Loucy (cell line): ENCODE measurements around the gene USP2.

Source experiments
- H2AFZ ChIP-seq: fragments of 200-600 bp; sonication (generic); 2 replicates; pipeline ENCODE4 v1.6.0; 2016; ENCODE audit warnings: antibody characterized with exemption, mild to moderate bottlenecking, low read length, moderate library complexity
- H3F3A ChIP-seq: fragments of 200-600 bp; 2 replicates; pipeline ENCODE4 v1.6.0; 2016; ENCODE audit warnings: antibody characterized with exemption, low read depth, mild to moderate bottlenecking
- H3K27me3 ChIP-seq: fragments of 200-600 bp; sonication (generic); 2 replicates; pipeline ENCODE4 v1.6.1; 2014; ENCODE audit warnings: low read length, mild to moderate bottlenecking; ENCODE audit not compliant: insufficient read depth, poor library complexity, severe bottlenecking
- H3K36me3 ChIP-seq: fragments of 200-600 bp; sonication (generic); 2 replicates; pipeline ENCODE4 v1.6.1; 2016; ENCODE audit warnings: low read length; ENCODE audit not compliant: insufficient read depth
- H3K4me1 ChIP-seq: fragments of 200-600 bp; sonication (generic); 2 replicates; pipeline ENCODE4 v1.5.1; 2014; ENCODE audit warnings: low read length, mild to moderate bottlenecking; ENCODE audit not compliant: insufficient read depth, poor library complexity, severe bottlenecking
- H3K4me2 ChIP-seq: fragments of 200-600 bp; sonication (generic); 2 replicates; pipeline ENCODE4 v1.6.0; 2014; ENCODE audit warnings: antibody characterized with exemption, low read length, low read depth, mild to moderate bottlenecking; ENCODE audit not compliant: poor library complexity, severe bottlenecking
- H3K4me3 ChIP-seq: fragments of 200-600 bp; sonication (generic); 2 replicates; pipeline ENCODE4 v1.5.1; 2014; ENCODE audit warnings: low read length, mild to moderate bottlenecking, mixed read lengths; ENCODE audit not compliant: poor library complexity, severe bottlenecking
- H3K79me2 ChIP-seq: fragments of 200-600 bp; sonication (generic); 2 replicates; pipeline ENCODE4 v1.6.1; 2014; ENCODE audit warnings: low read length; ENCODE audit not compliant: insufficient read depth
- H3K9ac ChIP-seq: fragments of 200-600 bp; sonication (generic); 2 replicates; pipeline ENCODE4 v1.6.0; 2014; ENCODE audit warnings: mild to moderate bottlenecking, low read depth, low read length, moderate library complexity; ENCODE audit not compliant: poor library complexity, severe bottlenecking
- H3K9me2 ChIP-seq: fragments of 200-600 bp; sonication (generic); replicated peaks from 2 replicates; pipeline ENCODE4 v1.6.1; 2016; ENCODE audit warnings: low read depth, low read length, mixed read lengths
- H3K9me3 ChIP-seq: fragments of 200-600 bp; sonication (generic); 2 replicates; pipeline ENCODE4 v1.6.1; 2014; ENCODE audit warnings: mild to moderate bottlenecking, antibody characterized with exemption, low read length, low read depth; ENCODE audit not compliant: insufficient read depth
- H4K20me1 ChIP-seq: fragments of 200-600 bp; sonication (generic); 2 replicates; pipeline ENCODE4 v1.6.0; 2014; ENCODE audit warnings: antibody characterized with exemption, low read length, mild to moderate bottlenecking; ENCODE audit not compliant: insufficient read depth, poor library complexity, severe bottlenecking
- CTCF ChIP-seq: fragments of 200-600 bp; sonication (generic); conservative IDR thresholded peaks from 2 replicates; pipeline ENCODE4 v1.5.1; 2014; ENCODE audit warnings: mild to moderate bottlenecking, antibody characterized with exemption, low read length
- EZH2phosphoT487 ChIP-seq: fragments of 200-600 bp; IDR thresholded peaks from 2 replicates; pipeline ENCODE4 v1.6.1; 2018; ENCODE audit warnings: antibody characterized with exemption, mild to moderate bottlenecking, moderate library complexity, borderline replicate concordance

Gene USP2

DNA sequence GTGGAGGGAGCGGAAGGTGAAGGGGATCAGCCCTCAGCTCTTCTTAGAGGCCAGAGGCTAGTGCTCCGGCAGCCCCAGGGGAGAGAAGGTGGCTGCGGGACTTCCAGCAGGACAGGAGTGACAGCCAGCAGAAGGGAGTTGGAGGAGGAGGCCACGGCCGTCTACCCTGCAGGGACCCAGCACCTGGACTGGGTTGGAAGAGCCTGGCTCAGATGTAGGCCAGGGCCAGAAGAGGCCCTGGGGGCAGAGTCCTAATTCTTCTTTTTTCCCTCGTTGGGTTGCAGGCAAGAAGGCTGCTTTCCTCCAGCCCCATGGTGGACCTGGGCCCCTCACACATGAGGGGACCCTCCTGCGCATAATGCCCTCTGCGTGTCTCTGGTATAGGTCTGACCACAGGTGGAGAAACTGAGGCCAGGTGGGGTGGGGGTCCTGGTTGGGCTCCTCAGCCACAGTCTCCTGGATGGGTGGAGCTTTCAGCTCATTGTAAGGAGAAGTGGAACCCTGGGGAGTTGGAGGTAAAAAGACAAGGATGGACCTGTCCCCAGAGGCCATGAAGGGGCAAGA is 62.3 kb downstream of the USP2 start:
- H3K79me2 ChIP-seq = no peaks in the 10 kb centered on the region
- no peak overlapping the region for H2AFZ ChIP-seq
- H3K4me2 ChIP-seq = peak overlapping the region; percentile 11
- H3K27me3 ChIP-seq = peaks cover 6% of the 10 kb centered on the region
- no peaks in the 10 kb centered on the region for H3K9me3 ChIP-seq
- no peak overlapping the region for H3K4me3 ChIP-seq
- no peaks in the 10 kb centered on the region for H4K20me1 ChIP-seq
- no peaks in the 10 kb centered on the region for H3K9me2 ChIP-seq
- H3F3A ChIP-seq = no peaks in the 10 kb centered on the region
- H3K36me3 ChIP-seq = no peaks in the 10 kb centered on the region
- no peak for TF ChIP-seq CTCF
- no peak for TF ChIP-seq EZH2phosphoT487
- H3K4me1 ChIP-seq = peaks cover 15% of the 10 kb centered on the region
- no peak overlapping the region for H3K9ac ChIP-seq

DNA sequence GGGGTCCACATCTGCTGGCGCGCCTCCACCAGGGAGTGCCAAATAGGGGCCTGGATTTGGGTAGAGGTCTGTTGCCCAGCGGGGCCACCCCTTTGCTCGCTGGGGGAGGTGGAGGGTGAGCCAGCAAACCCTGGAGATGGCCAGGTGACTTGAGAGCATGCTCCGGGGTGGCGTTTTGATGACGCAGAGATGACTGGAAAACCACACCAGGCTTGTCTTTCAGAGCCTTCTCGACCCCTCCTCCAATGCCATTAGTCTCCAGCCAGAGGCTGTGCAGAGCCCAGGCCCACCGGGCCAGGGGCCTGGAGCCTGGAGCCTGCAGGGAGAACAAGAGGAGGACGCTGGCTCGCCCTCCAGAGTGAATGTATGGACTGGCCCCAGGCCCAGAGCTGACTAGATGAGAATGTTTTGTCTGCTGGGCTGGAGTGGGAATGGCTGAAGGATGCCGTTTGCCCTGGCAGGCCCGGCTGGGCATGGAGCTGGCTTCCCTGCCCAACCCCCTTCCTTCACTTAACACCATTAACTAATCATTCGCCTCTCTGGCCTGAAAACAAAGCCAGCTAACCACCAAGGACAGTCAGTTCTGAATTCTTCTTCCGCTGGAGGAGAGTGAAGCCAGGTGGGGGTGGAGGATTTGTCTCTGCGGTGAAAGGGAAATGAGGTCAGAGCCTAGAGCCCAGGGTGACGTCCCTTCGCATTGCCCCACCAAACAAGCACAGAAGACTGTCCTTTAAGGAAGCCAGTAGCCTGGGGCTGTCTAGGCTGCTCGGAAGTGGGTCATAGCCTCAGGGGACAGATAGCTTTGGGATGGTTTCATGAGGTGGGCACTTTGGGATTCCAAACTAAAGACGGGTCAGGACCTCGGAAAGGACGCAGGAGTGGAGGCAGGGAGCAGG is 63.0 kb downstream of the USP2 start:
- peaks cover 15% of the 10 kb centered on the region for H3K4me1 ChIP-seq
- no peak overlapping the region for H3K4me2 ChIP-seq
- no peaks in the 10 kb centered on the region for H3F3A ChIP-seq
- no peaks in the 10 kb centered on the region for H3K9me2 ChIP-seq
- peaks cover 6% of the 10 kb centered on the region for H3K27me3 ChIP-seq
- no peaks in the 10 kb centered on the region for H3K79me2 ChIP-seq
- no peaks in the 10 kb centered on the region for H3K36me3 ChIP-seq
- H3K4me3 ChIP-seq = no peak overlapping the region
- TF ChIP-seq EZH2phosphoT487 (no peak), CTCF (no peak)
- H3K9ac ChIP-seq = no peak overlapping the region
- no peak overlapping the region for H2AFZ ChIP-seq
- H3K9me3 ChIP-seq = no peaks in the 10 kb centered on the region
- no peaks in the 10 kb centered on the region for H4K20me1 ChIP-seq

GRCh38 chr11:119317592-119318239 is 63.8 kb downstream of the USP2 start:
- H3F3A ChIP-seq = no peaks in the 10 kb centered on the region
- no peaks in the 10 kb centered on the region for H3K79me2 ChIP-seq
- TF ChIP-seq EZH2phosphoT487 (no peak), CTCF (no peak)
- no peaks in the 10 kb centered on the region for H4K20me1 ChIP-seq
- H3K9me2 ChIP-seq = no peaks in the 10 kb centered on the region
- peaks cover 6% of the 10 kb centered on the region for H3K27me3 ChIP-seq
- H3K4me1 ChIP-seq = peaks cover 15% of the 10 kb centered on the region
- H3K36me3 ChIP-seq = no peaks in the 10 kb centered on the region
- H3K4me3 ChIP-seq = no peak overlapping the region
- no peak overlapping the region for H2AFZ ChIP-seq
- H3K9ac ChIP-seq = no peak overlapping the region
- H3K9me3 ChIP-seq = no peaks in the 10 kb centered on the region
- no peak overlapping the region for H3K4me2 ChIP-seq
